Measurements from ENCODE around the gene ACBD4. TPM values are rescaled to one million over a fixed set of nuclear protein-coding genes. Genes with fewer than 3 reads are reported as not detected.

The ACBD4 gene
- total and polyA plus RNA-seq, 2 of the 13 experiments (the other 11 are each of a cell fraction or from before 2014, with no cell fraction given): 16.1 to 26.9 TPM

GRCh38 chr17:45129426-45129939, 6.0 kb upstream of the ACBD4 start (continued):
- TF ChIP-seq ZFP90 (CRISPR knock-in tag; IDR thresholded peaks at IDR 0.05; ENCODE audit: borderline replicate concordance) (no peak; the same call in 1 of the 2 replicates), ZBTB38 (CRISPR knock-in tag; IDR thresholded peaks at IDR 0.05) (peak; percentile 86), ZNF564 (CRISPR knock-in tag; IDR thresholded peaks at IDR 0.05) (no peak), PHF5A (CRISPR knock-in tag; IDR thresholded peaks at IDR 0.05; ENCODE audit: low read depth, unreplicated experiment) (no peak), CHD4 (IDR thresholded peaks at IDR 0.05; ENCODE audit: borderline replicate concordance, low read length) (0 out of 2 replicates have a peak, but pooled peaks have one; percentile 56), PLRG1 (conservative IDR thresholded peaks at IDR 0.05) (no peak), MTA1 (CRISPR knock-in tag; IDR thresholded peaks at IDR 0.05; ENCODE audit: borderline replicate concordance) (no peak), NONO (IDR thresholded peaks at IDR 0.05) (no peak), NONO (CRISPR knock-in tag; conservative IDR thresholded peaks at IDR 0.05) (no peak), ZNF549 (CRISPR knock-in tag; IDR thresholded peaks at IDR 0.05) (no peak), ZBTB3 (CRISPR knock-in tag; IDR thresholded peaks at IDR 0.05; ENCODE audit: borderline replicate concordance, low read depth) (no peak), ASH2L (IDR thresholded peaks at IDR 0.05; ENCODE audit: insufficient read length, low read depth, low read length) (peak; percentile 43), ZNF225 (CRISPR knock-in tag; IDR thresholded peaks at IDR 0.05) (peak; percentile 51; the same call in 1 of the 2 replicates), JARID2 (CRISPR knock-in tag; IDR thresholded peaks at IDR 0.05; ENCODE audit: insufficient replicate concordance) (no peak), ZBTB26 (CRISPR knock-in tag; IDR thresholded peaks at IDR 0.05; ENCODE audit: borderline replicate concordance) (no peak), ZNF543 (CRISPR knock-in tag; IDR thresholded peaks at IDR 0.05) (no peak), ZFY (CRISPR knock-in tag; IDR thresholded peaks at IDR 0.05) (0 out of 2 replicates have a peak, but pooled peaks have one; percentile 29), SP1 (IDR thresholded peaks at IDR 0.05) (no peak), SP1 (CRISPR knock-in tag; IDR thresholded peaks at IDR 0.05) (no peak), ZNF570 (CRISPR knock-in tag; IDR thresholded peaks at IDR 0.05; ENCODE audit: borderline replicate concordance) (no peak), GPBP1L1 (CRISPR knock-in tag; IDR thresholded peaks at IDR 0.05) (no peak), PITX1 (CRISPR knock-in tag; IDR thresholded peaks at IDR 0.05) (peak; percentile 96), KDM5B (CRISPR knock-in tag; IDR thresholded peaks at IDR 0.05; ENCODE audit: borderline replicate concordance) (peak; percentile 51; the same call in 1 of the 2 replicates)
- TF ChIP-seq, protein P1, sequence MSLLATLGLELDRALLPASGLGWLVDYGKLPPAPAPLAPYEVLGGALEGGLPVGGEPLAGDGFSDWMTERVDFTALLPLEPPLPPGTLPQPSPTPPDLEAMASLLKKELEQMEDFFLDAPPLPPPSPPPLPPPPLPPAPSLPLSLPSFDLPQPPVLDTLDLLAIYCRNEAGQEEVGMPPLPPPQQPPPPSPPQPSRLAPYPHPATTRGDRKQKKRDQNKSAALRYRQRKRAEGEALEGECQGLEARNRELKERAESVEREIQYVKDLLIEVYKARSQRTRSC (CRISPR knock-in tag; IDR thresholded peaks at IDR 0.05; ENCODE audit: low read depth): no peak
- TF ChIP-seq, protein P2, sequence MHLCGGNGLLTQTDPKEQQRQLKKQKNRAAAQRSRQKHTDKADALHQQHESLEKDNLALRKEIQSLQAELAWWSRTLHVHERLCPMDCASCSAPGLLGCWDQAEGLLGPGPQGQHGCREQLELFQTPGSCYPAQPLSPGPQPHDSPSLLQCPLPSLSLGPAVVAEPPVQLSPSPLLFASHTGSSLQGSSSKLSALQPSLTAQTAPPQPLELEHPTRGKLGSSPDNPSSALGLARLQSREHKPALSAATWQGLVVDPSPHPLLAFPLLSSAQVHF (CRISPR knock-in tag; IDR thresholded peaks at IDR 0.05): no peak
- TF ChIP-seq, protein P3, sequence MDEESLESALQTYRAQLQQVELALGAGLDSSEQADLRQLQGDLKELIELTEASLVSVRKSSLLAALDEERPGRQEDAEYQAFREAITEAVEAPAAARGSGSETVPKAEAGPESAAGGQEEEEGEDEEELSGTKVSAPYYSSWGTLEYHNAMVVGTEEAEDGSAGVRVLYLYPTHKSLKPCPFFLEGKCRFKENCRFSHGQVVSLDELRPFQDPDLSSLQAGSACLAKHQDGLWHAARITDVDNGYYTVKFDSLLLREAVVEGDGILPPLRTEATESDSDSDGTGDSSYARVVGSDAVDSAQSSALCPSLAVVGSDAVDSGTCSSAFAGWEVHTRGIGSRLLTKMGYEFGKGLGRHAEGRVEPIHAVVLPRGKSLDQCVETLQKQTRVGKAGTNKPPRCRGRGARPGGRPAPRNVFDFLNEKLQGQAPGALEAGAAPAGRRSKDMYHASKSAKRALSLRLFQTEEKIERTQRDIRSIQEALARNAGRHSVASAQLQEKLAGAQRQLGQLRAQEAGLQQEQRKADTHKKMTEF (CRISPR knock-in tag; IDR thresholded peaks at IDR 0.05): peak; percentile 40; the same call in 1 of the 2 replicates
